ACC112 (cell line): ENCODE results near the gene TMEM62.

Source experiments
- H2AFZ ChIP-seq: fragments of 200-600 bp; sonication (generic); one replicate; pipeline ENCODE4 v1.6.0; 2017; ENCODE audit warnings: antibody characterized with exemption, low read length; ENCODE audit not compliant: unreplicated experiment
- H3K27ac ChIP-seq: fragments of 200-600 bp; sonication (generic); 2 replicates; pipeline ENCODE4 v1.5.1; 2014; ENCODE audit warnings: low read depth, mild to moderate bottlenecking, antibody characterized with exemption, low read length, moderate library complexity
- H3K27me3 ChIP-seq: fragments of 200-600 bp; sonication (generic); 2 replicates; pipeline ENCODE4 v1.6.1; 2014; ENCODE audit warnings: mild to moderate bottlenecking, antibody characterized with exemption, low read length, moderate library complexity, mixed read lengths; ENCODE audit not compliant: insufficient read depth
- H3K36me3 ChIP-seq: fragments of 200-600 bp; sonication (generic); 2 replicates; pipeline ENCODE4 v1.6.1; 2016; ENCODE audit warnings: mild to moderate bottlenecking, antibody characterized with exemption, low read length, moderate library complexity, mixed read lengths; ENCODE audit not compliant: insufficient read depth
- H3K4me1 ChIP-seq: fragments of 200-600 bp; sonication (generic); one replicate; pipeline ENCODE4 v1.6.1; 2016; ENCODE audit warnings: low read length, mixed read lengths; ENCODE audit not compliant: insufficient read depth, unreplicated experiment, control insufficient read depth
- H3K4me3 ChIP-seq: fragments of 200-600 bp; sonication (generic); 2 replicates; pipeline ENCODE4 v1.5.1; 2014; ENCODE audit warnings: mild to moderate bottlenecking, low read depth, low read length
- H3K79me2 ChIP-seq: fragments of 200-600 bp; sonication (generic); one replicate; pipeline ENCODE4 v1.6.0; 2016; ENCODE audit warnings: low read length; ENCODE audit not compliant: control insufficient read depth, unreplicated experiment, insufficient read depth

Gene TMEM62

DNA sequence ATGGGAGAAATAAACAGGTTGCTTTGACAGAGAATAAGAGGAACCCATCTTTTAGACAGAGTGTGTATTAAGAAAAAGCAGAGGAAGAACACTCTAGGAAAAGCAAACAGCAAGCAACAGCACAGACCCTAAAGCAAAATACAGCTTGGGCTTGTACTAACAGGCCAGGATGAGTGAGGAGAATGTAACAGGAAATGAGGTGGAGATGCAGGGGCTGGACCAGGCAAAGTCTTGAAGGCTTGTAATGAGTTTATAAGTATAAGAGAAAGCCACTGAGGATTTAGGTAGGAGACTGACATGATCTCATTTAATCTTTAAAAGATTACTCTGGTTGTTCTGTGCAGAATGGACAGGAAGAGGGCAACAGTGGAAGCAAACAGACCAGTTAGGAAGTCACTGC lies 32.4 kb upstream of the TMEM62 start:
- peaks cover 81% of the 10 kb centered on the region for H3K79me2 ChIP-seq
- H3K27ac ChIP-seq: no peak overlapping the region
- H3K4me3 ChIP-seq: no peak overlapping the region
- H3K27me3 ChIP-seq: no peaks in the 10 kb centered on the region
- peaks cover 16% of the 10 kb centered on the region for H3K36me3 ChIP-seq
- H3K4me1 ChIP-seq: peaks cover 28% of the 10 kb centered on the region
- H2AFZ ChIP-seq: no peak overlapping the region

DNA sequence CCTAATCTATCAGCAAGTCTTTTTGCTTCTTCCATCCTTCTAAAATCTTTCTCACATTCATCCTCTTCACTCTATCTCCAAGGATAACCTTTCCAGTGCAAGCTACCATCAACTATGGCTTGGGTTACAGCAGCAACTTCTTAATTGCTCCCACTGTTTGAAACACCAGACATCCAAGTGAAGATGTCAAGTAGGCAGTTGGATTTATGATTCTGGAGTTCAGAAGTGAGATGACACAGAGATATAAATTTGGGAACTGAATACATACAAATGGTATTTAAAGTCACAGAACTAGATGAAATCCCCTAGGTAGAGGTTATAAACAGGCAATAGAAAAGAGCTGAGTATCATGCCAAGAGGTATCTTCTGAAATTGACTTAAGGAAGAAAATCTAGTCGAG lies 31.2 kb upstream of the TMEM62 start:
- peaks cover 16% of the 10 kb centered on the region for H3K4me1 ChIP-seq
- H3K27me3 ChIP-seq: no peaks in the 10 kb centered on the region
- H3K79me2 ChIP-seq: peaks cover 74% of the 10 kb centered on the region
- no peak overlapping the region for H3K27ac ChIP-seq
- no peak overlapping the region for H2AFZ ChIP-seq
- H3K36me3 ChIP-seq: peaks cover 14% of the 10 kb centered on the region
- no peak overlapping the region for H3K4me3 ChIP-seq

DNA sequence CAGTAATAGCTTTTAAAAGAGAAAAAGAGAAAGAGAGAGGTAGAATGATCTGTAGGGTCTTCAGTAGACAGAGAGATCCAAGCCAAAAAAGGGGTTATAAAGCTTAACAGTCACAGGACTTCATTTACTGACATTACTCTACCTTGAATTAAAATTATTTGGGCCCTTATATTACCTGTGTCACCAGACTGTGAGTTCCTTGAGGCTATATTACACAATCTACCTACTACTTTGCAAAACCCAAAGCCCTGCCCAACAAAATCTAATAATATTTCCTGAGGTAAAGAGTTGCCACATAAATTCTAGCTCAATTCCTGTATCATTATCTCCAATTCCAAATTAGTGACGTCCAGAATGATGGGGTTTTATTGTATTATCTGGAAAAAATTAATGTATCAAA lies 29.5 kb upstream of the TMEM62 start:
- Histone ChIP-seq H3K4me3 (peak overlapping the region; percentile 87; the same call in 1 of the 2 replicates), H3K36me3 (peaks cover 5% of the 10 kb centered on the region; the same call in 1 of the 2 replicates), H3K79me2 (peaks cover 58% of the 10 kb centered on the region), H3K27me3 (no peaks in the 10 kb centered on the region), H3K4me1 (peaks cover 12% of the 10 kb centered on the region), H3K27ac (no peak overlapping the region), H2AFZ (no peak overlapping the region)

DNA sequence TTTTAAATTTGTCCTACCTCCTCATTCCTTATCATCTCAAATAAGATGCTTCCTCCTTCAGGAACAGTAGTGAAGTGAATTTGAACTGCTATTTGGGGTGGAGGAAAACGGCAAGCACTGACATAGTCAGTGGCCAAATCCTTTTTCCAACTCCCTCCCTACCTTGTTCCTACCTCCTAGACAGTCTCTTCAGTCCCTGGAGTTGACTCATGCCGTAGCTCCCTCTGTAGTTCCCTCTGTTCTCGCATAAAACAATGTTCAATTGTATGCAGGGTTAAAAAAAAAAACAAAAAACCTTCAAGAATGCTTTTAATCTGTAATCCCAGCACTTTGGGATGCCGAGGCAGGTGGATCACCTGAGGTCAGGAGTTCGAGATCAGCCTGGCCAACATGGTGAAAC lies 29.0 kb upstream of the TMEM62 start:
- Histone ChIP-seq H3K27ac (no peak overlapping the region), H3K27me3 (no peaks in the 10 kb centered on the region), H3K4me1 (peaks cover 12% of the 10 kb centered on the region), H3K79me2 (peaks cover 58% of the 10 kb centered on the region), H2AFZ (no peak overlapping the region), H3K36me3 (peaks cover 5% of the 10 kb centered on the region; the same call in 1 of the 2 replicates), H3K4me3 (peak overlapping the region; percentile 87)

DNA sequence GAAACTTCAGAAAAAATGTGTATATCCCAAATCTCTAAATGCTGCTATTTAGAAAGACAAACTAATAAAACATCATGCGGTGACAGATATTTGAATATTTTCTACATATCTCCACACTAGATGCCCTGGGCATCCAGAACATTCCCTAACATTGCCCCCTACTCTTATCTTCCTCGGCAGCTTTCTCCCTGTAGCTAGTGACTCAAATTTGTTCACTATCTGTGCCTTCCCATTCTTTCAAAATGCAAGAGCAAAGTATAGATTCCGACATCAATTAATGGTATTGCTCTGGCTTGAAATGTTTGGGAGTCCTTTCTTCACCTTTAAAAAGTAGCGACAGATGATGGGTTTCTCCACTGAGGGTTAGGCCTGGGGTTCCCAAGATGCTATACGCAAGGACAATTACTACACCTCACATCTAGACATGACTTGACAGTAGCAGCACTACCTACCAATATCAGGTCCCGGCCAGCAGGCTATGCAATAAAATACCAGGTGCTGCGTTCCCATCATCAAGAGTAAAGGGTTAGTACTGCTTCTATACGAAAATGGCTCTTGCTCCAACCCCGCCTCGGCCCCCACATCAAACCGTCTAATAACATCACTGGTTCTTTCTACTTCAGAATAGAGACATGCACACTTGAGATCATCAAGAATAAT lies 28.2 kb upstream of the TMEM62 start:
- peaks cover 50% of the 10 kb centered on the region for H3K79me2 ChIP-seq
- peak overlapping the region; percentile 75 for H2AFZ ChIP-seq
- H3K27ac ChIP-seq: peak overlapping the region; percentile 75
- H3K4me3 ChIP-seq: peak overlapping the region; percentile 87
- H3K4me1 ChIP-seq: peaks cover 12% of the 10 kb centered on the region
- peaks cover 5% of the 10 kb centered on the region; the same call in 1 of the 2 replicates for H3K36me3 ChIP-seq
- no peaks in the 10 kb centered on the region for H3K27me3 ChIP-seq

DNA sequence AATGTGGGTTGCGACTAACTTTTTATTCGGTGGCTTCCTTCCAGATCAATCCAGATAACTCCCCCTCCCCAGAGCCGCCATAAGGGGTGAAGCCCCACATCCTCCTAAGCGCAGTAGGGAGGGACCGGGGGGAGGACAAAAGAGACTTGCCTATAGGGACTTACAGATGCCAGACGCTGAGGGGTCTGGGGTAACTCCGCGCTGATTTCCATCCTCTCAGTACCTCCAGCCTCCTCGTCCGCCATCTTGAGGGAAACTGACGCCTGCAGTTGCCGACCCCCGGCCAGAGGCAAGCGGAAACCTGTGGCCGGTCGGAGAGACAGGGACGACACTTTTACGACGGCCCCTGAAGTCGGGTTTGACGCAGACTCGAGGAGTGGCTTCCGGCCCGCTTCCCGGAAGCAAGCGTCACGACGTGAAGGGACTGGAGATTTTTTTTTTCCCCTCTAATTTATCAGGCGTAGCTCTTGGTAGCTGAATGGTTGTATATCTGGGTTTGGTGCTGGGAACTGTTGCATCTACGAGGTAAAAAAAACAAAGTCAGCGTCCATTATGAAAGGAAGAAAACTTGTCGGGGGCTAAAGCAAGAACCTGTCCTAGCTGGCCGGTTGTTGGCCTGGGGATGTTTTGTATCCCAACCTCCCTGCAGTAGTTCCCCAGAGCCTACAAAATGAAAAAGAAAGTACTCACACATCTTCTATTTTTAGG lies 27.5 kb upstream of the TMEM62 start, which contains the start of gene UBR1:
UBR1 (minus strand) TSS at position 261 of the 708 bp plus-strand sequence; CDS start at position 245, 16 bp downstream.
- peaks cover 46% of the 10 kb centered on the region for H3K79me2 ChIP-seq
- peak within 1 kb of the TSS; percentile 87 for H3K4me3 ChIP-seq
- no peaks in the 10 kb centered on the region for H3K27me3 ChIP-seq
- H2AFZ ChIP-seq: peak within 1 kb of the TSS; percentile 94
- H3K36me3 ChIP-seq: peaks cover 5% of the 10 kb centered on the region; the same call in 1 of the 2 replicates
- peaks cover 12% of the 10 kb centered on the region for H3K4me1 ChIP-seq
- peak within 1 kb of the TSS; percentile 75 for H3K27ac ChIP-seq

DNA sequence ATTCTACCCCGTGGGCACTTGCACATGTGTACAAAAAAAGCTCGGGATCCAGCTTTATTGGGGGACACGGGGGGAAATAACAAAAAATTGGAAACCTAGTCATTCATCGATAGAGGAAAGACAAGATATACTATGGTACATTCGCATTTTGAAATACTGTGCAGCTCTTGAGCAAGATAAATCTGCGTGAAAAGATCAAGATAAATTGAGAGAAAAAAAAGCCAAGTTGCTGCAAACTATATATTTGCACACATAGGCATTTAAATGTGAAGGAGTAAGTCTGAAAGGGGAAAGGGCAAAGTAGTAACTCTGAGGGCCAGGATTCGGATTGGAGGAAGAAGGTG lies 26.9 kb upstream of the TMEM62 start:
- H2AFZ ChIP-seq: peak overlapping the region; percentile 94
- peaks cover 12% of the 10 kb centered on the region for H3K4me1 ChIP-seq
- H3K36me3 ChIP-seq: peaks cover 5% of the 10 kb centered on the region; the same call in 1 of the 2 replicates
- H3K79me2 ChIP-seq: peaks cover 41% of the 10 kb centered on the region
- H3K27ac ChIP-seq: peak overlapping the region; percentile 75
- H3K4me3 ChIP-seq: peak overlapping the region; percentile 87
- H3K27me3 ChIP-seq: no peaks in the 10 kb centered on the region

DNA sequence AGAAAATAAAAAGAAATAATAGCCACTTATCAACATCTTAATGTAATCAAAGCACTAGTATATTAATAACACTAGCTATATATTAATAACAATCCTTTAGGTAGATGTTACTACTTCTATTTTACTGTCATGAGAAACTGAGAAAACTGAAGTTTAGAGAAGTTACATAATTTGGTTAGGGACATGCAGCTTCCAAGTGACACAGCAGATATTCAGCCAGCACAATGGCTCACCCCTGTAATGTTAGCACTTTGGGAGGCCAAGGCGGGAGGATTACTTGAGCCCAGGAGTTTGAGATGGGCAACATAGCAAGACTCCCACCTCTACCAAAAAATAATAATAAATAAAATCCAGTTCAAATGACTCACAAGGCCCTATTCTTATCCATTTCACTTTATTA lies 25.6 kb upstream of the TMEM62 start:
- H3K4me3 ChIP-seq: no peak overlapping the region
- H3K79me2 ChIP-seq: peaks cover 31% of the 10 kb centered on the region
- no peaks in the 10 kb centered on the region for H3K36me3 ChIP-seq
- peaks cover 12% of the 10 kb centered on the region for H3K4me1 ChIP-seq
- H3K27ac ChIP-seq: no peak overlapping the region
- no peak overlapping the region for H2AFZ ChIP-seq
- no peaks in the 10 kb centered on the region for H3K27me3 ChIP-seq

DNA sequence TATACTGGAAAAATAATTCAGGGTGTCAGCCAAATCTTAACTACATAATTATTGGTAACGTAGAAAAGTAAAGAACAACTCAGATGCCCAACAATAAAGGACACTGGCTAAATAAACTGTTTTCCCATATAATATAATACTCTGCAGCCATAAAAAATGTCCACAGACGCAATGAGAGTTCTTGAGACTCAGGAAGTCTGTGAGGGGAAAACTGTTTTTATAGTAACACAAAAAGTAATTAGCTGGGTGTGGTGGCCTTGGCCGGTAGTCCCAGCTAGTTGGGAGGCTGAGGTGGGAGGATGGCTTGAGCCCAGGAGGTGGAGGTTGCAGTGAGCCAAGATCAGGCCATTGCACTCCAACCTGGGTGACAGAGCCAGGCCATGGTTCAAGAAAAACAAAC lies 22.0 kb upstream of the TMEM62 start:
- Histone ChIP-seq H3K4me3 (no peak overlapping the region), H2AFZ (no peak overlapping the region), H3K36me3 (no peaks in the 10 kb centered on the region), H3K27ac (no peak overlapping the region), H3K4me1 (no peaks in the 10 kb centered on the region), H3K27me3 (peaks cover 3% of the 10 kb centered on the region; the same call in 1 of the 2 replicates), H3K79me2 (no peaks in the 10 kb centered on the region)

DNA sequence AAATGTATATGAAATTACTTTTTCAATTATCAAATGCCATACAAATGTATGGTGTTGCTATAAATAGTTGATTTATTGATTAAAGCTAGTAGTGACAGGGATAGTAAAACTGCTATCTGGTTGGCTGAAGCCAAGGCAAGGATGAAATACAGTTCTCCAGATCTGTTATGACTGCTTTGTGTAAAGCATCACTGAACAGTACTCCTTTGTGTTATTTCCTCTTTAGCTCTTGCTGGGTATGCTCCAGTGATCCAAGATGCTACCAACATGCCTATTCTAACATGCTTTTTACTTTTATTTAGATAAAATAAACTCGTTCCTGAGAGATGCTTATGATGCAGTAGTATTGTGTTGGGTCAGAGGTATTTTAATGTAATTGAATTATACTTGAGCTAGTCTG lies 15.1 kb upstream of the TMEM62 start:
- no peak overlapping the region for H3K27ac ChIP-seq
- peaks cover 10% of the 10 kb centered on the region; the same call in 1 of the 2 replicates for H3K27me3 ChIP-seq
- H2AFZ ChIP-seq: peak overlapping the region; percentile 3
- H3K79me2 ChIP-seq: no peaks in the 10 kb centered on the region
- H3K4me1 ChIP-seq: peaks cover 7% of the 10 kb centered on the region
- H3K4me3 ChIP-seq: no peak overlapping the region
- H3K36me3 ChIP-seq: no peaks in the 10 kb centered on the region

DNA sequence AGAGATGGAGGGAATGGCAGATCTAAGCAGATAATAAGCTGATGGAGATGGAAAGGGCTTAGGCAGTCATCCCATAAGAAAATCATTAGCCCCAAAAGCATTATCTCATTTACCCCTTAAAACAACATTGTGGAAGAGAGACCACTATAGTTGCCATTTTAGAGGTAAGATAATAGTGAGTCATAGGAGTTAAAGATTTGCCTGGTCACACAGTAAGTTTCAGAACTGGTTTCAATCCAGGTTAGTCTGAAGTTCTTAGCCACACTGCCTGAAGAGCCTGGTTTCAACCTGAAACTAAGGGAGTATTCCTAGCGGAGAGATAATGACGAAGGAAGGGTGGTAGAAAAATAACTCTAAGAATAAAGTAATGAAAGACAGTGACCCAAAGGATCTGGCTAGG lies 14.6 kb upstream of the TMEM62 start:
- Histone ChIP-seq H3K36me3 (no peaks in the 10 kb centered on the region), H2AFZ (no peak overlapping the region), H3K79me2 (no peaks in the 10 kb centered on the region), H3K4me1 (peaks cover 7% of the 10 kb centered on the region), H3K4me3 (no peak overlapping the region), H3K27ac (no peak overlapping the region), H3K27me3 (peaks cover 10% of the 10 kb centered on the region; the same call in 1 of the 2 replicates)
